ENCODE results near the gene DIRAS1.
"Not testable (repeated sequence)": the region's sequence is repeated elsewhere in the genome, so short reads cannot be mapped to it uniquely, and the experiment has no call there.

Gene DIRAS1

DNA sequence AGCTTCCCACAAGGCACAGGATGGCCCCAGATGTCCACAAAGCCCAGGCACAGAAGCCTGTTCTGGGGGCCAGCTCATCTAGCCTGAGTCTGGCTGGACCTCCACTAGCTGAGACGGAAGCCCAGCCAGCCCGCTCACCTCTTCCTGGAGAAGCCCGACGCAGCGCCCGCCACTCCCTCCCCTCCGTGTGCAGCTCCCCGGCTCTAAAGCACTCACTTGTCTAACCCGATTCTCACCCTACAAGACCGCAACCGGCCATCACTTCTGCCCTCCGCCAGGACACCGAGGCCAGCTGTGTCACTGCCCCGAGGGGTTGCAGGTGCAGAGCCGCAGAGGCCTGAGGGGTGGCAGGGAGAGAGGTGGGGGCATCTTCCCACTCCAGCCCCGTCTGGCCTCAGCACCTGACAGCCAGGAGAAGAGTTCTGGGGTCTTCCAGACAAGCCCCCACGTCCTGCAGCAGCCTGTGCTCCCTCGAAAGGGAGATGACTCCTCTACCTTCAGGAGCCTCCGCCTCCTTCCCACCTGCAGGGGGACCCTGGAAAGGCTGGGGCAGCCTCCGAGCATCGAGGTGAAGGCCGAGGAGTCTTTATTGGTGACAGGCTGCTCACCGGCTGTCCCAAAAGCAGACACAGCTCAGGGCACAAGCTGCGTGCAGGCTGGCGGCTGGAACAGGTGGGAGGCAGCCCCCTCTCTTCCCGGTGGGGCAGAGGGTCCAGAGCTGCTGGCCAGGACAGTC, 5.9 kb upstream of the DIRAS1 start:
- no peak for DNase-seq (ENCODE audit: low read depth)

DNA sequence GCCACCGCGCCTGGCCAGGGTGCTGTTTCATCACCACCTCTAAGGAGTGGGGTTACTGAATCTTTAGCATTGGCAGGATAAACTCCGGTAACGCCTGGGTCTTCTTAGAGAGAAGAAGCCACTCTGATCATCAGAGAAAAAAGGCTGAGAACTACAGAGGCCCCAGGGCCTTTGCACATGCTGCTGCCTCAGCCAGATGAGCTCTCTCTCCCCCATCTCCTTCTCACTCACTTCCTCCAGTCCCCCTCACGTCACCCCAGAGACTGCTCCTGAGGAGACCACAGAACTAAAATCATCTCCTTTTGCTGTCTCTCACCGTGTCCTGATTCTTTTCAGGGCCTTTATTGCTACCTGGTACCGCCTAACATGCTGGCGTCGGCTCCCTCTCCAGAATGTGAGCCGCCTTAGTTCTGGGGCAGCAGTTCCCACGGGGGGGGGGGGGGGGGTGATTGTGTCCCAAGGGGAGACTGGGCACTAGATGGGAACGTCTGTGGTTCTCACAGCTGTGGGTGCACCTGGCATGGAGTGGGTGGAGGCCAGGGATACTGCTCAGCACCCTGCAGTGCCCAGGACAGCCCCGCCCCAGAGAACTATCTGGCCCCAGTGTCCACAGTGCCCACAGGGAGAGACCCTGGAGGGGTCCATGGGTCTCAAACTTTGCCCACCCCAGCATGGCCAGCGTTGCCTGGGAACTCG, 5.1 kb upstream of the DIRAS1 start:
- no peak for DNase-seq (ENCODE audit: low read depth)

DNA sequence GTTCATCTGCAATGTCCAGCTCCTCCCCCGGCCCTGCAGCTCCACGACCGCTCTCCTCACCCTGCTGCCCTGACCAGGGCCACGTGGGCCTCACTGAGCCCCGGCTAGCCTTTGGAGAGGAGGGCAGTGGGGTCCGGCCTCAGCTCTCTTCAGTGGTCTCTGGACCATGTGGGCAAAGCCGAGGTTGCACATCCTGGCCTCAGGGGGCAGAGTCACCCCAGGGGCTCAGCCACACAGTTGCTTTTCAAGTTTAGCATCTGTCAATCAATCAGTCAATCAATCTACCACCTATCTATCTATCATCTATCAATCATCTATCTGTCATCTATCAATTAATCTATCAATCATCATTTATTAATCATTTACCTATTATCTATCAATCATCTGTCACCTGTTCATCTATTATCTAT, 3.0 kb upstream of the DIRAS1 start:
- no peak for DNase-seq (ENCODE audit: low read depth)

DNA sequence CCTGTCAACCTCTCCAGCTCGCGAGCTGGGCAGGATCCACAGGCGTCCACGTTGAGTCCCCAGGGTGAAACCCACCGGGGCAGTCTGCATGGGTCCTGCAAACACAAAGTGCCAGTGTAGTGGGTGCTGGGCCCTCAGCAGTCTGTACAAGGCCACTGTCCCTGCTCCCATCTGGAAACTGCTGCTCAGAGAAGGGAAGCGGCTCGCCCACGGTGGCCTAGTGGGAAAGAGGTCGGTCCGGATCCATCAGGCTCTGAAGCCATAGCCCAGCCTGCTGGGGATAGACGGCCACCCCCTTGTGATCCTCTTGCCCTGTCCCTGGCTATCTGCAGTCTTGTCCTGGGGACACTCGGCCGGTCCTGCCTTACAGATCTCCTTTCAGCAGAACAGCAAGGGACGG, 2.6 kb upstream of the DIRAS1 start:
- no peak for DNase-seq (ENCODE audit: low read depth)

DNA sequence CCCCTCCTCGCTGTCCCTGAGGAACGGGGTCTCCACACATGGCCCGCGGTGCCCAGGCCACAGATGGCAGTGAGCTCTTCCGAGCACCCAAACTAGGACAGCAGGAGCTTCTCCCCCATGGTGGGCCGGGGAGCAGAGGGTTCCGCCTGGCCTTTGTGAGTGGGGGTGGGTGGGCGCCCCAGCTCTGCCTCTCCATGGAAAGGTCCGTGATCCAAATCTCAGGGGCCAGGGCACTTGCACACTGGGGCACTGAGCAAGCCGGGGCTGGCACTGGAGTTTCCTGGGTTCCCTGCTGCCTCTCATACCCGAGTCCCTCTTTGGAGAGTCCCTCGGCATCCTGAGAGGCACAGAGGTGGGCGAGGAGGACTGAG, 2.2 kb upstream of the DIRAS1 start:
- DNase-seq (ENCODE audit: low read depth), result no peak

GRCh38 chr19:2722541-2723344, 1.6 kb upstream of the DIRAS1 start:
- no peak for DNase-seq (ENCODE audit: low read depth)

- no peak for DNase-seq (ENCODE audit: low read depth)
Observed at GRCh38 chr19:2721570-2722540, 683 bp upstream of the DIRAS1 start.

GRCh38 chr19:2719920-2720776, 1.0 kb downstream of the DIRAS1 start:
- no peak for DNase-seq (ENCODE audit: low read depth)

DNA sequence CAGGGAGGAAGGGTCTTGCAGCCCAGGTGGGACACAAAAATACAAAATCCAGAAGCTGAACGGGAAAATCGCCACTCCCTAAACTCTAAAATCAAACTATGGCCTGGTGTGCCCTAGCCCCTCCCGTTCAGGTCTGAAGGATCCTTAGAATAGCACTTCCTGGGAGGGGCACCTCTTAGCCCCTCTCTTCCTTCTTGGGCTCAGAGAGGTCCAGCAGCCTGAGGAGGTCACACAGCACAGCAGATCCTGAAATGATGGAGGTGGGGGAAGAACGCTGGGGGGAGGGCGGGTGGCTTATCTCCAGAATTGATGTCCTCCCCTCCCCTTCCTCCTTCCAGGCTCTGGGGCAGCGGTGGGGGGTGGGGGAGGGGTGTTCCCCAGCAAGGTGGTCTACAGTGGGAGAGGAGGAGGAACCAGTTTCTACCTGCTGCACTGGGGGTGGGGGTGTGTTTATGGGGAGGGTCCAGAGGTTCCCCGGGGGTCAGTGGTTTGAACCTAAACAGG, 1.9 kb downstream of the DIRAS1 start:
- no peak for DNase-seq (ENCODE audit: low read depth)

- DNase-seq (ENCODE audit: low read depth), result no peak
Observed at GRCh38 chr19:2717638-2718541, 3.3 kb downstream of the DIRAS1 start.

DNA sequence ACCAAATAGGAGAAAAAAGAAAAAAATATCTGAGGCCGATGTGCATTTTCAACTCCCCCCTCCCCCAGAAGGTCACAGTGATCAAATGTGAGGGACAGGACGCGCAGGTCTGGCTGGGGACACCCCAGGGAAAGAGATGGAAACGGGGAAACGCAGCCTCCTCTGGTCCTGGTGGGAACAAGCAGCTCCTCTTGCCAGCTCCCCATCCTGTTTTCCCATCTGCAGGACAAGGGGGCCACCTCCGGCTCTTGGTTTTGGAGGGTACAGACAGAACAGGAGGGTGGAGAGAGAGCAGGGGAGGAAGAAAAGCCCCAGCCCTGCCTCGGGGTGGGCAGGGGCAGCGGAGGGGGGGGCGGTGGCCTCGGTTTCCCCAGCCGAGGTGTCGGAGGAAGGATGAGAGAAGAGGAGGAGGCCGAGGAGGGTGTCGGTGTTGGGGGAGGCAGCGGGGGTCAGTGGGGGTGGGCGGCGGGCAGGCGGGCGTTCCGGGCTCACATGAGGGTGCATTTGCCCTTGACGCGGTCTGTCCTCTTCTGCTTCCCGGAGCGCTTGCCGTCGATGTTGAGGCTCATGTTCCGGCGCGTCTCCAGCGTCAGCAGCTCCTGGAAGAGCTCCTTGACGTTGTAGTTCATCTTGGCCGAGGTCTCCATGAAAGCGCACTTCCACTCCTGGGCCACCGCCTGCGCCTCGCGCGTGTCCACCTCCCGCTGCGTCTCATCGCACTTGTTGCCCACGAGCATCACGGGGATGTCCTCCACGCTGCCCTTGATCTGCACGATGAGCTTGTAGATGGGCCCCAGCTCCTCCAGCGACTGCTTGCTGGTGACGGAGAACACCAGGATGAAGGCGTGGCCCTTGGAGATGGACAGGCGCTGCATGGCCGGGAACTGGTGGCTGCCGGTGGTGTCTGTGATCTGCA, 4.2 kb downstream of the DIRAS1 start:
- DNase-seq (ENCODE audit: low read depth), result no peak

DNA sequence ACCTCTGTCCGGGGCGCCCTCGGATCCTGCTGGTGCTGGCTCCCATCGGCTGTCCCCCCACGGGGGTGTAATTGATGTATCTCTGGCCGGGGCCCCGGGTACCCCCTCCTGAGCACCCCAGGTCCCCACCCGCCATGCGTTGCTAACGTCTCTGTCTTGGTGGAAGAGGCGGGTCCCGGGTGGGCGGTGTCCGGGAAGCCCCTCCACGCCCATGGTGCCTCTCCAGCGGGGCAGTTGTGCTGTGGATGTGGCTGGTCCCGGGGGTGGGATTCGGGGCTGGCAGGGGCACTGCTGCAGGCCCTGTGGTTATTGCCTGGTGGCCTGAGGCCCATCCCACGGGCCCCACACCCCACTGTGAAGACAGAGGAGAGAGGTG, 4.9 kb downstream of the DIRAS1 start:
- no peak for DNase-seq (ENCODE audit: low read depth)

- no peak for DNase-seq (ENCODE audit: low read depth)
Observed at GRCh38 chr19:2715470-2716274, 5.5 kb downstream of the DIRAS1 start.

- DNase-seq (ENCODE audit: low read depth), result no peak
Observed at GRCh38 chr19:2714531-2715269, 6.5 kb downstream of the DIRAS1 start.

DNA sequence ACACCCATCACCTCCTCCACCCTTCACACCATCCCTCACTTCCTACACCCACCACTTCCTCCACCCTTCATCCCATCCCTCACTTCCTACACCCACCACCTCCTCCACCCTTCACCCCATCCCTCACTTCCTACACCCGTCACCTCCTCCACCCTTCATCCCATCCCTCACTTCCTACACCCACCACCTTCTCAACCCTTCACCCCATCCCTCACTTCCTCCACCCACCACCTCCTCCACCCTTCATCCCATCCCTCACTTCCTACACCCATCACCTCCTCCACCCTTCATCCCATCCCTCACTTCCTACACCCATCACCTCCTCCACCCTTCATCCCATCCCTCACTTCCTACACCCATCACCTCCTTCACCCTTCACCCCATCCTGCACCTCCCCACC, 7.1 kb downstream of the DIRAS1 start:
- not testable (repeated sequence) for DNase-seq (ENCODE audit: low read depth)

- not testable (repeated sequence) for DNase-seq (ENCODE audit: low read depth)
Observed at GRCh38 chr19:2713170-2713569, 8.0 kb downstream of the DIRAS1 start.

GRCh38 chr19:2711875-2712205, 9.3 kb downstream of the DIRAS1 start:
- no peak for DNase-seq (ENCODE audit: low read depth)

All from stimulated activated CD8-positive, alpha-beta memory T cell treated with anti-CD3 and anti-CD28 coated beads, Interleukin-4, amount 100 ng/mL, for 24 hours (primary cell).